Natural killer cell (primary cell): ENCODE measurements around the gene DIPK1B. TPM values are rescaled to one million over a fixed set of nuclear protein-coding genes. Genes with fewer than 3 reads are reported as not detected.

Experiments used
- ATAC-seq, 3 donors: fragments of 150-1000 bp in 2 of 3; fragments of 200-7000 bp in 1 of 3; cut with Tn5 transposase; 1 replicate in 1 of 3; 2 replicates in 2 of 3; pipeline ENCODE4 v1.10.0; 2021; ENCODE audit warnings: mild to moderate bottlenecking in 2 of 3, moderate library complexity in 2 of 3
- DNase-seq, 2 donors: peaks; one replicate each; pipeline versions ENCODE4 v3.0.0 to v3.0.0-alpha.2; 2013 to 2021; ENCODE audit warnings: mixed read lengths in 1 of 2
- H3K27ac ChIP-seq: one replicate; pipeline ENCODE4 v1.5.1; 2013; ENCODE audit warnings: mild to moderate bottlenecking, low read length
- H3K27me3 ChIP-seq: one replicate; pipeline ENCODE4 v1.6.1; 2013; ENCODE audit warnings: low read length; ENCODE audit not compliant: control insufficient read depth, insufficient read depth
- H3K36me3 ChIP-seq: one replicate; pipeline ENCODE4 v1.6.1; 2013; ENCODE audit warnings: low read length; ENCODE audit not compliant: control insufficient read depth, insufficient read depth
- H3K4me1 ChIP-seq: one replicate; pipeline ENCODE4 v1.6.1; 2013; ENCODE audit warnings: low read length; ENCODE audit not compliant: control insufficient read depth, insufficient read depth
- H3K4me3 ChIP-seq: one replicate; pipeline ENCODE4 v1.5.1; 2013; ENCODE audit warnings: low read length
- H3K9me3 ChIP-seq: one replicate; pipeline ENCODE4 v1.6.1; 2013; ENCODE audit warnings: low read length; ENCODE audit not compliant: control insufficient read depth, insufficient read depth
- H3K27ac Mint-ChIP-seq, 2 donors: one replicate each; pipeline ENCODE4 v1.8.0; 2022; ENCODE audit warnings: mild to moderate bottlenecking in 2 of 2, mixed read lengths in 2 of 2, moderate library complexity in 1 of 2
- H3K27me3 Mint-ChIP-seq, 2 donors: one replicate each; pipeline ENCODE4 v1.8.0; 2022; ENCODE audit warnings: low read depth in 2 of 2, mixed read lengths in 2 of 2
- H3K36me3 Mint-ChIP-seq: one replicate; pipeline ENCODE4 v1.8.0; 2022; ENCODE audit warnings: mixed read lengths
- H3K4me1 Mint-ChIP-seq, 2 donors: one replicate each; pipeline ENCODE4 v1.8.0; 2022; ENCODE audit warnings: mixed read lengths in 2 of 2
- H3K4me3 Mint-ChIP-seq: one replicate; pipeline ENCODE4 v1.8.0; 2022; ENCODE audit warnings: mild to moderate bottlenecking, moderate library complexity, mixed read lengths
- H3K9me3 Mint-ChIP-seq, 2 donors: one replicate each; pipeline ENCODE4 v1.8.0; 2022; ENCODE audit warnings: mixed read lengths in 2 of 2
- WGBS: methylation state at CpG from one replicate; pipeline ENCODE4 v1.1.7; 2013; ENCODE audit warnings: missing lambda C conversion rate; ENCODE audit not compliant: insufficient coverage; 5-methylcytosine and 5-hydroxymethylcytosine counted together
- intact Hi-C: fragments of 100-400 bp; cut with micrococcal nuclease; formaldehyde crosslinking; loops from one replicate; pipeline ENCODE4 v1.14.2; 2022
- total RNA-seq, 4 donors: library from RNA; stranded (reverse); fragments of 120-200 nt in 1 of 4; gene quantifications; one replicate each; pipeline versions ENCODE4 v1.2.3 to v1.2.4, GENCODE V29; 2013 to 2022
- TF ChIP-seq, protein P1 (sequence below): fragments of 200-600 bp; IDR thresholded peaks from one replicate; pipeline ENCODE4 v1.8.0; 2022; ENCODE audit warnings: antibody characterized with exemption

DIPK1B gene
- total RNA-seq, 3 donors from 2014 or later (not counting 1 experiment from before 2014, with no cell fraction given): 0.31 to 0.39 TPM; not detected in 1

DNA sequence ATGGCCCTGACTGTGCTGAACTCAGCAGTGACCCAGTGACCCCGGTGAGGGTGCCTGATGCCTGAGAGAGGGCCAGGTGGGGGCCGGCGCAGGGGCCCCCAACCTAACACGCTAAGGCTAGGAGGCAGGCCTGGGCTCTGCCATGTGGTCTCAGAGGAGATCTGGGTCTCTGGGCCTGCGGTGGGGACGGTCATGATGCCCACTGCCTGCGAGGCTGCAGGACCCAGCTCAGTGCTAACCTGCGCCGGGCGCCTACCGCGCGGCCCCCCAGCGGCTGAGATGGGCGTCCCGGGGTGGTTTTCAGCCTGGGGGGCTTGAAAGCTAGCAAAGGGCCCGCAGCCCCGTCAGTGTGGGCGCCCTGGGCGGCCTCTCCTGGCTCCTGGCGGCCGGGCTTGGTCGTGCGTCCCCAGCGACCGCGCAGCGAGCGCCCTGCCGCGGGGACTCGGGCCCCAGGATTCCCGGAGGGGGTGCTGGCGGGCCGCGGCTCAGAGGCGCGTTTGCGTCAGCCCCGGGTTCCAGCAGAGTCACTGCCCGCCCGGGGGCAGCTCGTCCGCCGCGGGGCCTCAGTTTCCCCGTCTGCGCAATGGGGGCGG is 47.2 kb upstream of the DIPK1B start:
- WGBS: 4% methylated on average over 49 of the region's 49 CpGs
- peak overlapping the region; percentile 81 for H3K4me3 Mint-ChIP-seq
- H3K9me3 ChIP-seq: no peaks in the 10 kb centered on the region
- ATAC-seq: peak; percentile 38 to 52 (median 51)
- H3K4me1 Mint-ChIP-seq: peaks cover 0 to 13% of the 10 kb centered on the region in 2 donors
- peaks cover 0 to 14% of the 10 kb centered on the region in 2 donors for H3K27me3 Mint-ChIP-seq
- no peaks in the 10 kb centered on the region for H3K36me3 Mint-ChIP-seq
- H3K4me3 ChIP-seq: no peak overlapping the region
- H3K27ac Mint-ChIP-seq: no peak overlapping the region
- H3K4me1 ChIP-seq: peaks cover 12% of the 10 kb centered on the region
- H3K27me3 ChIP-seq: peaks cover 35% of the 10 kb centered on the region
- H3K9me3 Mint-ChIP-seq: no peaks in the 10 kb centered on the region
- no peak overlapping the region for H3K27ac ChIP-seq
- intact Hi-C loops: no loop called here
- H3K36me3 ChIP-seq: no peaks in the 10 kb centered on the region
- peak in 1 of 2 donors; percentile 43 for DNase-seq
- TF ChIP-seq, protein P1, sequence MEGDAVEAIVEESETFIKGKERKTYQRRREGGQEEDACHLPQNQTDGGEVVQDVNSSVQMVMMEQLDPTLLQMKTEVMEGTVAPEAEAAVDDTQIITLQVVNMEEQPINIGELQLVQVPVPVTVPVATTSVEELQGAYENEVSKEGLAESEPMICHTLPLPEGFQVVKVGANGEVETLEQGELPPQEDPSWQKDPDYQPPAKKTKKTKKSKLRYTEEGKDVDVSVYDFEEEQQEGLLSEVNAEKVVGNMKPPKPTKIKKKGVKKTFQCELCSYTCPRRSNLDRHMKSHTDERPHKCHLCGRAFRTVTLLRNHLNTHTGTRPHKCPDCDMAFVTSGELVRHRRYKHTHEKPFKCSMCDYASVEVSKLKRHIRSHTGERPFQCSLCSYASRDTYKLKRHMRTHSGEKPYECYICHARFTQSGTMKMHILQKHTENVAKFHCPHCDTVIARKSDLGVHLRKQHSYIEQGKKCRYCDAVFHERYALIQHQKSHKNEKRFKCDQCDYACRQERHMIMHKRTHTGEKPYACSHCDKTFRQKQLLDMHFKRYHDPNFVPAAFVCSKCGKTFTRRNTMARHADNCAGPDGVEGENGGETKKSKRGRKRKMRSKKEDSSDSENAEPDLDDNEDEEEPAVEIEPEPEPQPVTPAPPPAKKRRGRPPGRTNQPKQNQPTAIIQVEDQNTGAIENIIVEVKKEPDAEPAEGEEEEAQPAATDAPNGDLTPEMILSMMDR: no peak

DNA sequence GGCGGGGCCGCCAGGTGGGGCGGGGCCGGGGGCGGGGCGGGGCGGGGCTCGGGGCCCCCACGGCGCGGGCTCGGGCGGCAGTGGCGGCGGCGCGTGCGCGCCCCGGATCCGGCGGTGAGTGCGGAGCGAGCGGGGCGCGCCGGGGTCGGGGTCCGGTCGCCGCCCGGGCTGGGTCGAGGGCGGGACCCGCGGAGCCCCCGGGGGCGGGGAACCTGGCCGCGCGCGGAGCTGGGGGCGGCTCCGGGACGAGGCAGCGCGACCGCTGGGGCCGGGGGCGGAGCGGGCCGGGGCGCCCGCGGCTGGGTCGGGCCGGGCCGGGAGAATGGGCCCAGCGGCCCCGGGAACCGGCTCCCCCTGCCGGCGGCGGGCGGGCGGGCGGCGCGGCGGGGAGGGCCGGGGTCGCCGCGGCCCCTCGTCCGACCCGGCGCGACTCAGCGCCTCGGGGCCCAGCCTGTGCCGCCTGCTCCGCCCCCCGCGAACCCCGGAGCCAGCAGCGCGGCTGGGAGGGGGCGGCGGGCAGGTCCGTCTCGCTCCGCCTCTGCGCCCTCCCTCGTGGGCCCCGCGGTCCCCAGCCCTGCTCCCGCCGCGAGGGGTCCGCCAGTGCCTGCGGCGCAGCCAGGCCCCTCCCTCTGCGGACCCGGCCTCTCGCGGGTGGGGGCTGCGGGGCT is 46.5 kb upstream of the DIPK1B start:
- Histone ChIP-seq H3K36me3 (no peaks in the 10 kb centered on the region), H3K27me3 (peaks cover 33% of the 10 kb centered on the region), H3K4me3 (no peak overlapping the region), H3K27ac (no peak overlapping the region), H3K9me3 (no peaks in the 10 kb centered on the region), H3K4me1 (peaks cover 12% of the 10 kb centered on the region)
- peaks cover 0 to 13% of the 10 kb centered on the region in 2 donors for H3K4me1 Mint-ChIP-seq
- no peak overlapping the region for H3K27ac Mint-ChIP-seq
- H3K4me3 Mint-ChIP-seq: no peak overlapping the region
- no peaks in the 10 kb centered on the region for H3K9me3 Mint-ChIP-seq
- H3K36me3 Mint-ChIP-seq: no peaks in the 10 kb centered on the region
- TF ChIP-seq, protein P1: no peak
- DNase-seq (peak in 1 of 2 donors; percentile 44), ATAC-seq (peak; percentile 35 to 61 (median 59))
- intact Hi-C loops: no loop called here
- peaks cover 0 to 10% of the 10 kb centered on the region in 2 donors for H3K27me3 Mint-ChIP-seq
- under 1% methylated on average over 109 of the region's 109 CpGs for WGBS

DNA sequence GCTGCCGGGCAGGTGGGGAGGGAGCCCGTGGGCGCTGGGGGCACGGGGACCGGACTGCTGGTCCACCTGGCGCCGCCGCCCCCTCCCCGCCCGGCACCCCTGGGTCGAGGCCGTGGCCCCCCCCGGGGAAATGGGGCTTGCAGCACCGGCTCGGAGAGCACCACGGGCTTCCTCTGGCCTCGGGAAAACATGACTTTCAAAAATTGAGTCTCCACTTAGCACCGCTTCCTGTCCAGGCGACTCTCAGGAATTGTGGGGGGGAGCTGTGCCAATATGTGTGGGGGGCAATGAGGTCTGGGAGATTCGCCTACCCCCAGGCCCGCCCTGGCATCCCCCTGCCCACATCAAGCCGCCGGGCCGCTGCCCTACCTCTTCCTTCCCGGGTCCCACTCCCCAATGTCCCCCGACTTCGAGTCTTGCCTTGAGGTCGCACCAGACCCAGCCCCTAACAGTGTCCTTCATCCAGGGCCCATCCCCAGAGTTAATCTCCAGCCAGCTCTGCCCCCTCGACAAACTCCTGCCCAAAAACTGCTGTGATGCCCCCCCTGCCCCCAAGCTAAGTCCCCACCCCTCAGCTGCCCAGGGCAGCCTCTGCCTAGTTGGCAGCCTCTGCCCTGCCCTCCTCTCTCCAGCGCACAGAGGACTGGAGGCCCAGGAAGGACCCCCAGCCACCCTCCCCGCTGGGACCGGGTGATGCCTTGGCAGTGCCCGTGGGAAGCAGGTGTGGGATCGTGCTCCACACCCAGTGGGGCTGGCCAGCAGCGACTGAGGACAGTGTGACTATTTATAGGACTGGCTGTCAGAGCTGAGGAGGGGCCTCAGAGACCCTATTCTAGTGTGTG is 45.8 kb upstream of the DIPK1B start:
- peaks cover 12% of the 10 kb centered on the region for H3K4me1 ChIP-seq
- TF ChIP-seq, protein P1: no peak
- H3K9me3 Mint-ChIP-seq: no peaks in the 10 kb centered on the region
- peaks cover 32% of the 10 kb centered on the region for H3K27me3 ChIP-seq
- intact Hi-C loops: no loop called here
- WGBS: 31% methylated on average over 35 of the region's 35 CpGs
- no peak overlapping the region for H3K27ac ChIP-seq
- H3K27ac Mint-ChIP-seq: no peak overlapping the region
- no peaks in the 10 kb centered on the region for H3K36me3 ChIP-seq
- DNase-seq: no peak
- H3K4me1 Mint-ChIP-seq: peaks cover 0 to 13% of the 10 kb centered on the region in 2 donors
- no peak overlapping the region for H3K4me3 ChIP-seq
- no peaks in the 10 kb centered on the region for H3K36me3 Mint-ChIP-seq
- peaks cover 0 to 10% of the 10 kb centered on the region in 2 donors for H3K27me3 Mint-ChIP-seq
- peak in 1 of 3 donors; percentile 11 for ATAC-seq
- peak overlapping the region; percentile 73 for H3K4me3 Mint-ChIP-seq
- H3K9me3 ChIP-seq: no peaks in the 10 kb centered on the region
